HL-60 (cell line): Measurements from ENCODE around the gene ACTA1.

Experiments used
- DNase-seq, 2 experiments: peaks; one replicate each; pipeline ENCODE4 v3.0.0-alpha.2; 2010 to 2020; ENCODE audit warnings: low read depth in 1 of 2, low spot score in 1 of 2
- H3K27ac ChIP-seq: fragments of 250-450 bp; sonication (Bioruptor Pico); replicated peaks from 2 replicates; pipeline ENCODE4 v1.5.1; 2020; ENCODE audit warnings: mild to moderate bottlenecking, moderate library complexity
- H3K27me3 ChIP-seq: fragments of 250-450 bp; sonication (Bioruptor Pico); 2 replicates; pipeline ENCODE4 v1.5.1; 2021; ENCODE audit warnings: mild to moderate bottlenecking, moderate library complexity; ENCODE audit not compliant: insufficient read depth, poor library complexity, severe bottlenecking
- H3K4me3 ChIP-seq: replicated peaks from 2 replicates; pipeline ENCODE4 v1.5.1; 2011; ENCODE audit warnings: mild to moderate bottlenecking, control low read depth, low read length; ENCODE audit not compliant: insufficient read depth
- GABPA ChIP-seq: IDR thresholded peaks from 2 replicates; pipeline ENCODE4 v1.6.1; 2012; ENCODE audit warnings: low read depth
- POLR2AphosphoS5 ChIP-seq: IDR thresholded peaks from 2 replicates; pipeline ENCODE4 v1.6.1; 2012; ENCODE audit warnings: low read depth
- SPI1 ChIP-seq: IDR thresholded peaks from 2 replicates; pipeline ENCODE4 v1.6.1; 2012; ENCODE audit warnings: low read depth, mild to moderate bottlenecking, borderline replicate concordance
- TF ChIP-seq, protein P1 (sequence below): IDR thresholded peaks from 2 replicates; pipeline ENCODE4 v1.6.1; 2012; ENCODE audit warnings: low read depth; ENCODE audit not compliant: insufficient replicate concordance
- TF ChIP-seq, protein P2 (sequence below): IDR thresholded peaks from one replicate; pipeline ENCODE4 v1.5.1; 2011; ENCODE audit warnings: low read length, control low read depth, inconsistent platforms; ENCODE audit not compliant: insufficient read depth

Gene ACTA1

DNA sequence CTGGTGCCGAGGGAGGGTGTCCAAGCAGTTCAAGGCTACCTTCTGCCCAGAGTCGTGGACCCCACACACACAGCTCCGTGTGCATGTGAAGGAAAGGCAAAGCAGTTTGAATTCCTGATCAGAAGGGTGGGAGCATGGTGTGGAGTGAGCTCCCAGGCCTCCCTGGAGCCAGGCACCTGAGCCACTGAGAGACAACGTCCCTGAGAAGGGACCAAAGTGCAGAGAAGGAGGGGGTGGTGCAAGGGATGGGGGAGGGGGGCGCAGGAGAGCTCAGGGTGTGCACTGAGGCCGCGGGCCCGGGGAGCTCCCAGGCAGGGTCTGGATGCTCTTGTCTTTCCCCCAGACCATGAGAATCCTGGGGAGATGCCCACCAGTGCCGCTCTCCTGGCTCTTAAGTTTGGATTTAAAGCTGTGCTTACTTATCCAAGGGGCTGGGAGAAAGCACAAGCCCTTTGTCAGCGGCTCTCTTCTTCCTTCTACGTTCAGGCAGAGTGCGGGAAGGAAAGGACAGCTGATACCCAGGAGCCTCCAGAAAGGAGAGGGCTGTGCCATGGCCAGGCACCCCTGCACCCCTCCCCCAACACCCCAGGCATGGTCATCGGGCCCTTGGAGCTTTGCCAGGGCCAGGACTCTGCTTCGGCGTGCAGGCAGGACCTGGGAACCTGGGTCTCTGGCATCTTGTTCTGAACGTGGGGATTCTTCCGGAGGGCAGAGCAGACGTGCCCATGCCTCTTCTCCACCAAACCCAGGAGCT, 24.1 kb downstream of the ACTA1 start:
- DNase-seq: no peak
- no peak overlapping the region for H3K4me3 ChIP-seq
- TF ChIP-seq, protein P1, sequence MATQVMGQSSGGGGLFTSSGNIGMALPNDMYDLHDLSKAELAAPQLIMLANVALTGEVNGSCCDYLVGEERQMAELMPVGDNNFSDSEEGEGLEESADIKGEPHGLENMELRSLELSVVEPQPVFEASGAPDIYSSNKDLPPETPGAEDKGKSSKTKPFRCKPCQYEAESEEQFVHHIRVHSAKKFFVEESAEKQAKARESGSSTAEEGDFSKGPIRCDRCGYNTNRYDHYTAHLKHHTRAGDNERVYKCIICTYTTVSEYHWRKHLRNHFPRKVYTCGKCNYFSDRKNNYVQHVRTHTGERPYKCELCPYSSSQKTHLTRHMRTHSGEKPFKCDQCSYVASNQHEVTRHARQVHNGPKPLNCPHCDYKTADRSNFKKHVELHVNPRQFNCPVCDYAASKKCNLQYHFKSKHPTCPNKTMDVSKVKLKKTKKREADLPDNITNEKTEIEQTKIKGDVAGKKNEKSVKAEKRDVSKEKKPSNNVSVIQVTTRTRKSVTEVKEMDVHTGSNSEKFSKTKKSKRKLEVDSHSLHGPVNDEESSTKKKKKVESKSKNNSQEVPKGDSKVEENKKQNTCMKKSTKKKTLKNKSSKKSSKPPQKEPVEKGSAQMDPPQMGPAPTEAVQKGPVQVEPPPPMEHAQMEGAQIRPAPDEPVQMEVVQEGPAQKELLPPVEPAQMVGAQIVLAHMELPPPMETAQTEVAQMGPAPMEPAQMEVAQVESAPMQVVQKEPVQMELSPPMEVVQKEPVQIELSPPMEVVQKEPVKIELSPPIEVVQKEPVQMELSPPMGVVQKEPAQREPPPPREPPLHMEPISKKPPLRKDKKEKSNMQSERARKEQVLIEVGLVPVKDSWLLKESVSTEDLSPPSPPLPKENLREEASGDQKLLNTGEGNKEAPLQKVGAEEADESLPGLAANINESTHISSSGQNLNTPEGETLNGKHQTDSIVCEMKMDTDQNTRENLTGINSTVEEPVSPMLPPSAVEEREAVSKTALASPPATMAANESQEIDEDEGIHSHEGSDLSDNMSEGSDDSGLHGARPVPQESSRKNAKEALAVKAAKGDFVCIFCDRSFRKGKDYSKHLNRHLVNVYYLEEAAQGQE: no peak
- TF ChIP-seq, protein P2, sequence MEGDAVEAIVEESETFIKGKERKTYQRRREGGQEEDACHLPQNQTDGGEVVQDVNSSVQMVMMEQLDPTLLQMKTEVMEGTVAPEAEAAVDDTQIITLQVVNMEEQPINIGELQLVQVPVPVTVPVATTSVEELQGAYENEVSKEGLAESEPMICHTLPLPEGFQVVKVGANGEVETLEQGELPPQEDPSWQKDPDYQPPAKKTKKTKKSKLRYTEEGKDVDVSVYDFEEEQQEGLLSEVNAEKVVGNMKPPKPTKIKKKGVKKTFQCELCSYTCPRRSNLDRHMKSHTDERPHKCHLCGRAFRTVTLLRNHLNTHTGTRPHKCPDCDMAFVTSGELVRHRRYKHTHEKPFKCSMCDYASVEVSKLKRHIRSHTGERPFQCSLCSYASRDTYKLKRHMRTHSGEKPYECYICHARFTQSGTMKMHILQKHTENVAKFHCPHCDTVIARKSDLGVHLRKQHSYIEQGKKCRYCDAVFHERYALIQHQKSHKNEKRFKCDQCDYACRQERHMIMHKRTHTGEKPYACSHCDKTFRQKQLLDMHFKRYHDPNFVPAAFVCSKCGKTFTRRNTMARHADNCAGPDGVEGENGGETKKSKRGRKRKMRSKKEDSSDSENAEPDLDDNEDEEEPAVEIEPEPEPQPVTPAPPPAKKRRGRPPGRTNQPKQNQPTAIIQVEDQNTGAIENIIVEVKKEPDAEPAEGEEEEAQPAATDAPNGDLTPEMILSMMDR: no peak
- TF ChIP-seq GABPA: no peak
- no peak for TF ChIP-seq POLR2AphosphoS5
- TF ChIP-seq SPI1: no peak
- H3K27me3 ChIP-seq: peaks cover 13% of the 10 kb centered on the region
- H3K27ac ChIP-seq: no peak overlapping the region

DNA sequence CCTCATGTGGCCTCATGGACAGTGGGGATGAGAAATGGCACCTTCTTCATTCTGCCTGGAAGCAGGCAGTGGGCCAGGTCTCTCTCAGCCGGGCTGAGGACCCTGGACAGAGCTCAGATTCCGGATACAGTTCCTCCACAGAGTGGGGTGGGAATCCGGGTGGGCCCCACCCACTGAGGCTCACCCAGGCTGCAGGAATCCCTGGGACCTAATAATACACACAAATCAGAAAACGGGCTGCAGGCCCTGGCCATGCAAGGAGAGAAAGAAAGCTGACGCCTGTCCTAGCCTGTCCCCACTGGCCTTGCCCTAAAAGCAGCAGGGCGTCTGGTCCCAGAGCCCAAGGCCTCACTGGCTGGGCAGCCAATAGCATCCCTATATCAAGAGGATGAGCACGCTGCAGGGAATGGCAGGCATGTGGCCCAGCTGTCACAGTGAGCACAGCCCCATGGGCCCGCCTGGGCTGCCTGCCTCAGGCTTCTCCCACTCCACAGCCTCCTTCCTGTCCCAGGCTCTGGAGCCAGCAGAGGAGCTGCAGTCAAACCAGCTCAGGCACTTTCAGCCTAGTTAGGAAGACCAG, 25.3 kb downstream of the ACTA1 start:
- Histone ChIP-seq H3K4me3 (no peak overlapping the region), H3K27me3 (peaks cover 13% of the 10 kb centered on the region), H3K27ac (no peak overlapping the region)
- TF ChIP-seq GABPA: no peak
- TF ChIP-seq, protein P1: peak; percentile 71
- no peak for DNase-seq

DNA sequence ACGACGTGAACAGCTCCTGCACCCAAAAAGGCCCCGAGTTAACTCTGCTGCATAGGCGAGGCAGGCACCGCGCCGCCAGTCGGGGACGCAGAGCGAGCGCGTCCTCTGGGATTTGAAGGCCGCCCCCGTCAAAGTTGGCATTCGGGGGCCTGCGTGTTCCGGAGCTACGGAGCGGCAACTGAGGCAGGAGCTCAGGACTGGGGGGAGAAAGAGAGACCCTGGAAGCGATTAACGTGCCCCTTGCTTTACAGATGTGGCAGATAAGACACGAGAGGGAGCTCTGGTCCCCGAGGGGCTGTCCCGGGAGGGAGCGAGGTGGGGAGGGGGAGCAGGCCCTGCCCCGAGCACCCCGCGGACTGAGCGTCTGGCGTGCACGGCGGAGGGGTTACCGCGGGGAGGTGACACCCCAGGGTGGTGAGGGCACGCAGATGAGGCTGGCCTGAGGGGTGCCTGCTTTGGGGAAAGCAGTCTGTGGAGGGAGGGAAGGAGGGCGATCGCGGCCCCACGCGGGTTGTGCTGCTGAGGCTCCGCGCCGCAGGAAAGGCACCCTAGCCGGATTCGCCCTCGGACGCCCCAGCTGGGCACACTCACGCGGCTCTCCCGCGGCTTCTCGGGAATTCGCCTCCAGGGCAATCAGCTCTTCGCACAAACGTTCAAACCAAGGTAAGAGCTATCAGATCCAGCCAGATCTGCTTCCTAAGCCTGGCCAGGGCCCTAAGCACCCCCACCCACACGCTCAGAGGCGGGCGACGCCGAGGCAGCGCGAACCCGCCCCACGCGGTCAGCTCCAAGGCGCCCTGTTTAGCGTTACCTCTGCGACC, 26.5 kb downstream of the ACTA1 start:
- H3K27ac ChIP-seq: no peak overlapping the region
- no peak overlapping the region for H3K4me3 ChIP-seq
- peaks cover 9% of the 10 kb centered on the region for H3K27me3 ChIP-seq
- TF ChIP-seq GABPA (no peak), SPI1 (no peak), POLR2AphosphoS5 (no peak)
- TF ChIP-seq, protein P2: no peak
- TF ChIP-seq, protein P1: no peak
- DNase-seq: no peak
